Astrocyte (in vitro differentiated cells and primary cell): ENCODE results near the gene CPNE5. TPM values are rescaled to one million over a fixed set of nuclear protein-coding genes. Genes with fewer than 3 reads are reported as not detected.

ENCODE experiments used
- DNase-seq: peaks from one replicate; pipeline ENCODE4 v3.0.0-alpha.2; 2010; ENCODE audit warnings: low read depth
- FAIRE-seq: peaks from 2 replicates; lab custom pipeline; 2011; peaks lifted over from hg19 to GRCh38; lab: Jason Lieb, UNC
- H2AFZ ChIP-seq: 2 replicates; pipeline ENCODE4 v1.6.0; 2012; ENCODE audit warnings: low read depth, low read length, inconsistent platforms
- H3K27ac ChIP-seq: 2 replicates; pipeline ENCODE4 v1.5.1; 2011; ENCODE audit warnings: low read depth, low read length, inconsistent platforms
- H3K27me3 ChIP-seq: 2 replicates; pipeline ENCODE4 v1.6.0; 2011; ENCODE audit warnings: low read length, inconsistent platforms; ENCODE audit not compliant: insufficient read depth
- H3K36me3 ChIP-seq: 2 replicates; pipeline ENCODE4 v1.5.1; 2011; ENCODE audit warnings: low read length, inconsistent platforms; ENCODE audit not compliant: insufficient read depth
- H3K4me1 ChIP-seq: 2 replicates; pipeline ENCODE4 v1.5.1; 2011; ENCODE audit warnings: low read length, inconsistent platforms; ENCODE audit not compliant: insufficient read depth
- H3K4me2 ChIP-seq: 2 replicates; pipeline ENCODE4 v1.6.0; 2012; ENCODE audit warnings: low read length, inconsistent platforms
- H3K4me3 ChIP-seq: 2 replicates; pipeline ENCODE4 v1.5.1; 2011; ENCODE audit warnings: low read depth, mild to moderate bottlenecking, low read length, inconsistent platforms; ENCODE audit not compliant: insufficient read depth
- H3K79me2 ChIP-seq: 2 replicates; pipeline ENCODE4 v1.6.0; 2012; ENCODE audit warnings: mild to moderate bottlenecking, low read length, inconsistent platforms; ENCODE audit not compliant: insufficient read depth
- H3K9ac ChIP-seq: 2 replicates; pipeline ENCODE4 v1.6.0; 2012; ENCODE audit warnings: mild to moderate bottlenecking, low read length, inconsistent platforms
- H3K9me3 ChIP-seq: 2 replicates; pipeline ENCODE4 v1.5.1; 2012; ENCODE audit warnings: low read depth, mild to moderate bottlenecking, low read length, inconsistent platforms; ENCODE audit not compliant: insufficient read depth
- H4K20me1 ChIP-seq: 2 replicates; pipeline ENCODE4 v1.6.0; 2012; ENCODE audit warnings: low read length, inconsistent platforms; ENCODE audit not compliant: insufficient read depth
- H3K27ac Mint-ChIP-seq: one replicate; pipeline ENCODE4 v1.8.0; 2021; ENCODE audit warnings: mild to moderate bottlenecking, mixed read lengths; ENCODE audit not compliant: unreplicated experiment
- H3K27me3 Mint-ChIP-seq: one replicate; pipeline ENCODE4 v1.8.0; 2021; ENCODE audit warnings: low read depth, mixed read lengths; ENCODE audit not compliant: unreplicated experiment
- H3K36me3 Mint-ChIP-seq: one replicate; pipeline ENCODE4 v1.8.0; 2021; ENCODE audit warnings: low read depth, mixed read lengths; ENCODE audit not compliant: unreplicated experiment
- H3K4me1 Mint-ChIP-seq: one replicate; pipeline ENCODE4 v1.8.0; 2021; ENCODE audit warnings: low read depth, mixed read lengths; ENCODE audit not compliant: unreplicated experiment
- H3K4me3 Mint-ChIP-seq: one replicate; pipeline ENCODE4 v1.8.0; 2021; ENCODE audit warnings: mild to moderate bottlenecking, moderate library complexity, mixed read lengths; ENCODE audit not compliant: unreplicated experiment
- H3K9me3 Mint-ChIP-seq: one replicate; pipeline ENCODE4 v1.8.0; 2021; ENCODE audit warnings: mild to moderate bottlenecking, mixed read lengths; ENCODE audit not compliant: unreplicated experiment
- EZH2 ChIP-seq: IDR thresholded peaks from 2 replicates; pipeline ENCODE4 v1.6.1; 2012; ENCODE audit warnings: mild to moderate bottlenecking, low read length, inconsistent platforms; ENCODE audit not compliant: insufficient read depth
- total RNA-seq: library from RNA; stranded (reverse); gene quantifications from 2 replicates; pipeline ENCODE4 v1.2.1, GENCODE V29; 2021
- TF ChIP-seq, protein P1 (sequence below): IDR thresholded peaks from 2 replicates; pipeline ENCODE4 v1.5.1; 2011; ENCODE audit warnings: low read depth, mild to moderate bottlenecking, inconsistent platforms, low read length, moderate library complexity; ENCODE audit not compliant: insufficient read depth

Gene CPNE5
- total RNA-seq, 1 donor from 2014 or later: 0.11 TPM

- peaks cover 13% of the 10 kb centered on the region for H3K36me3 ChIP-seq
- H3K9ac ChIP-seq: no peak overlapping the region
- no peak overlapping the region for H3K4me2 ChIP-seq
- no peak overlapping the region for H3K27ac ChIP-seq
- TF ChIP-seq, protein P1, sequence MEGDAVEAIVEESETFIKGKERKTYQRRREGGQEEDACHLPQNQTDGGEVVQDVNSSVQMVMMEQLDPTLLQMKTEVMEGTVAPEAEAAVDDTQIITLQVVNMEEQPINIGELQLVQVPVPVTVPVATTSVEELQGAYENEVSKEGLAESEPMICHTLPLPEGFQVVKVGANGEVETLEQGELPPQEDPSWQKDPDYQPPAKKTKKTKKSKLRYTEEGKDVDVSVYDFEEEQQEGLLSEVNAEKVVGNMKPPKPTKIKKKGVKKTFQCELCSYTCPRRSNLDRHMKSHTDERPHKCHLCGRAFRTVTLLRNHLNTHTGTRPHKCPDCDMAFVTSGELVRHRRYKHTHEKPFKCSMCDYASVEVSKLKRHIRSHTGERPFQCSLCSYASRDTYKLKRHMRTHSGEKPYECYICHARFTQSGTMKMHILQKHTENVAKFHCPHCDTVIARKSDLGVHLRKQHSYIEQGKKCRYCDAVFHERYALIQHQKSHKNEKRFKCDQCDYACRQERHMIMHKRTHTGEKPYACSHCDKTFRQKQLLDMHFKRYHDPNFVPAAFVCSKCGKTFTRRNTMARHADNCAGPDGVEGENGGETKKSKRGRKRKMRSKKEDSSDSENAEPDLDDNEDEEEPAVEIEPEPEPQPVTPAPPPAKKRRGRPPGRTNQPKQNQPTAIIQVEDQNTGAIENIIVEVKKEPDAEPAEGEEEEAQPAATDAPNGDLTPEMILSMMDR: no peak
- no peak for TF ChIP-seq EZH2
- peaks cover 28% of the 10 kb centered on the region for H4K20me1 ChIP-seq
- H3K27me3 ChIP-seq: no peaks in the 10 kb centered on the region
- no peak overlapping the region for H3K4me3 Mint-ChIP-seq
- H3K9me3 ChIP-seq: no peaks in the 10 kb centered on the region
- H2AFZ ChIP-seq: no peak overlapping the region
- FAIRE-seq (no peak), DNase-seq (no peak)
- no peaks in the 10 kb centered on the region for H3K4me1 Mint-ChIP-seq
- H3K36me3 Mint-ChIP-seq: peaks cover 22% of the 10 kb centered on the region
- peaks cover 74% of the 10 kb centered on the region for H3K79me2 ChIP-seq
- H3K4me3 ChIP-seq: no peak overlapping the region
- no peak overlapping the region for H3K27ac Mint-ChIP-seq
- H3K4me1 ChIP-seq: no peaks in the 10 kb centered on the region
- H3K27me3 Mint-ChIP-seq: no peaks in the 10 kb centered on the region
- H3K9me3 Mint-ChIP-seq: no peaks in the 10 kb centered on the region
Measured at GRCh38 chr6:36867471-36868224, 28.4 kb upstream of the CPNE5 start.

GRCh38 chr6:36865835-36866234 lies 26.6 kb upstream of the CPNE5 start:
- Histone ChIP-seq H3K4me1 (no peaks in the 10 kb centered on the region), H4K20me1 (peaks cover 34% of the 10 kb centered on the region), H3K27ac (no peak overlapping the region), H3K9me3 (no peaks in the 10 kb centered on the region), H3K27me3 (no peaks in the 10 kb centered on the region), H3K4me2 (no peak overlapping the region), H3K4me3 (no peak overlapping the region), H3K79me2 (peaks cover 78% of the 10 kb centered on the region), H3K36me3 (peaks cover 14% of the 10 kb centered on the region), H3K9ac (no peak overlapping the region), H2AFZ (no peak overlapping the region)
- FAIRE-seq (no peak), DNase-seq (no peak)
- no peaks in the 10 kb centered on the region for H3K9me3 Mint-ChIP-seq
- H3K4me1 Mint-ChIP-seq: peaks cover 3% of the 10 kb centered on the region
- peaks cover 26% of the 10 kb centered on the region for H3K36me3 Mint-ChIP-seq
- TF ChIP-seq EZH2: no peak
- TF ChIP-seq, protein P1: no peak
- H3K27ac Mint-ChIP-seq: no peak overlapping the region
- no peaks in the 10 kb centered on the region for H3K27me3 Mint-ChIP-seq
- H3K4me3 Mint-ChIP-seq: no peak overlapping the region
